GM23338 (cell line): ENCODE results near the gene CAMP. TPM values are rescaled to one million over a fixed set of nuclear protein-coding genes. Genes with fewer than 3 reads are reported as not detected.
A peak's percentile ranks its signal among the peaks of the same experiment; 100 is the strongest.

Experiments
- ATAC-seq: fragments of 200-7000 bp; cut with Tn5 transposase; 3 replicates; pipeline ENCODE4 v1.9.1; 2020
- DNase-seq: peaks from one replicate; pipeline ENCODE4 v3.0.0-alpha.2; 2015; ENCODE audit warnings: low spot score
- H2AFZ ChIP-seq: fragments of 200-600 bp; sonication (generic); 2 replicates; pipeline ENCODE4 v1.8.0; 2016; ENCODE audit warnings: antibody characterized with exemption, mild to moderate bottlenecking, moderate library complexity
- H3F3A ChIP-seq: fragments of 200-600 bp; sonication (generic); replicated peaks from 2 replicates; pipeline ENCODE4 v1.8.0; 2017; ENCODE audit warnings: antibody characterized with exemption, mixed run types, low read depth
- H3K27ac ChIP-seq: fragments of 200-600 bp; sonication (generic); 2 replicates; pipeline ENCODE4 v1.6.1; 2016; ENCODE audit warnings: low read depth
- H3K27me3 ChIP-seq: fragments of 200-600 bp; sonication (generic); 2 replicates; pipeline ENCODE4 v1.8.0; 2016; ENCODE audit warnings: mild to moderate bottlenecking, mixed run types, moderate library complexity; ENCODE audit not compliant: insufficient read depth
- H3K36me3 ChIP-seq: fragments of 200-600 bp; sonication (generic); 2 replicates; pipeline ENCODE4 v1.8.0; 2016; ENCODE audit warnings: mild to moderate bottlenecking; ENCODE audit not compliant: insufficient read depth
- H3K4me1 ChIP-seq: fragments of 200-600 bp; sonication (generic); 2 replicates; pipeline ENCODE4 v1.8.0; 2016; ENCODE audit warnings: mild to moderate bottlenecking, moderate library complexity; ENCODE audit not compliant: insufficient read depth
- H3K4me2 ChIP-seq: fragments of 200-600 bp; sonication (generic); 2 replicates; pipeline ENCODE4 v1.7.1; 2017; ENCODE audit warnings: mixed run types
- H3K4me3 ChIP-seq: fragments of 200-600 bp; sonication (generic); 2 replicates; pipeline ENCODE4 v1.6.1; 2016; ENCODE audit warnings: mixed run types
- H3K79me2 ChIP-seq: fragments of 200-600 bp; sonication (generic); replicated peaks from 2 replicates; pipeline ENCODE4 v1.8.0; 2017; ENCODE audit warnings: mild to moderate bottlenecking; ENCODE audit not compliant: insufficient read depth
- H3K9me2 ChIP-seq: fragments of 200-600 bp; sonication (generic); 2 replicates; pipeline ENCODE4 v1.8.0; 2017; ENCODE audit not compliant: insufficient read depth
- H4K20me1 ChIP-seq: fragments of 200-600 bp; sonication (generic); replicated peaks from 2 replicates; pipeline ENCODE4 v1.8.0; 2017; ENCODE audit warnings: mild to moderate bottlenecking; ENCODE audit not compliant: insufficient read depth
- H3K27ac Mint-ChIP-seq: 2 replicates; pipeline ENCODE4 v1.8.0; 2020; ENCODE audit warnings: inconsistent platforms, mild to moderate bottlenecking, moderate library complexity, mixed read lengths
- H3K27me3 Mint-ChIP-seq: 3 replicates; pipeline ENCODE4 v1.8.0; 2022; ENCODE audit warnings: low read depth, mild to moderate bottlenecking, moderate library complexity, mixed read lengths, inconsistent platforms; ENCODE audit not compliant: insufficient read depth, poor library complexity
- H3K36me3 Mint-ChIP-seq: 3 replicates; pipeline ENCODE4 v1.8.0; 2021; ENCODE audit warnings: low read depth, mild to moderate bottlenecking, inconsistent platforms, moderate library complexity, mixed read lengths
- H3K4me1 Mint-ChIP-seq: 3 replicates; pipeline ENCODE4 v1.8.0; 2020; ENCODE audit warnings: mild to moderate bottlenecking, inconsistent platforms, mixed read lengths
- H3K4me3 Mint-ChIP-seq: 3 replicates; pipeline ENCODE4 v1.8.0; 2021; ENCODE audit warnings: moderate library complexity, mild to moderate bottlenecking, inconsistent platforms, mixed read lengths
- H3K9me3 Mint-ChIP-seq: 3 replicates; pipeline ENCODE4 v1.8.0; 2020; ENCODE audit warnings: moderate library complexity, mild to moderate bottlenecking, inconsistent platforms, mixed read lengths
- POLR2AphosphoS5 ChIP-seq: IDR thresholded peaks from 2 replicates; pipeline ENCODE4 v1.6.1; 2016; ENCODE audit warnings: antibody characterized with exemption, low read depth
- ZNF114 ChIP-seq: fragments of 250-450 bp; sonication (Bioruptor Pico); IDR thresholded peaks from 2 replicates; pipeline ENCODE4 v1.5.0; 2020; ENCODE audit warnings: mild to moderate bottlenecking, moderate library complexity
- microRNA counts: library from miRNA; unstranded; fragments of <30 nt; microRNA quantifications from one replicate; lab custom pipeline; 2017
- microRNA-seq: library from miRNA; unstranded; fragments of <30 nt; microRNA quantifications from one replicate; pipeline ENCODE4, GENCODE V29; 2017
- polyA plus RNA-seq: library from polyadenylated mRNA; unstranded; fragments of >200 nt; fragmentation: Nextera tagmentation; extraction: Ambion mirVana; gene quantifications from 2 replicates; pipeline ENCODE4 v1.2.1, GENCODE V29; 2016
- small RNA-seq: library from RNA; depleted of rRNA; stranded (forward); fragments of <200 nt; gene quantifications from one replicate; pipeline ENCODE3, GENCODE V24; 2014; ENCODE audit warnings: low replicate concordance
- total RNA-seq: library from RNA; depleted of rRNA; stranded (reverse); fragments of >200 nt; shearing (Covaris generic); gene quantifications from 2 replicates; pipeline ENCODE4 v1.2.3, GENCODE V29; 2014; rRNA removed

CAMP gene
- total and polyA plus RNA-seq, 2 experiments from 2014 or later: not detected

DNA sequence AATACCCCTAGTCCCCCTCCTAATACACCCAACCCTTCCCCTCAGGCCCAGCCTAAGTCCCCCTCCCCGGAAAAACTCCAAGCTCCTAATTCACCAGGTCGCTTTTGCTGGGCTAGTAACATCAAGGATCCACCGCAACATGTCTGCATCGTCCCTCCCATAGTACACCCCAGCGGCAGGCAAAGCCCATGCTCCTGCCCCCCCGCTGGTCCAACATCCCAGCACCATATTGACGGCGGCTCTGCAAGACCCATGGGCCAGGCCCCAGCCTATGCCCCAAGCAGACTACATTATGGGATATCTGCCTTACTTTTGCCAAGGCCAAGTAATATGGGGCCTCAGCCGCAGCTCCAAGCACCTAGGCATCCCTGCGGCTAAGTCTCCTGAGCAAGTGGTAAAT lies 51.2 kb downstream of the CAMP start:
- H3K9me3 Mint-ChIP-seq: peaks cover 40% of the 10 kb centered on the region
- H4K20me1 ChIP-seq: peaks cover 12% of the 10 kb centered on the region
- H3K4me3 ChIP-seq: no peak overlapping the region
- DNase-seq (peak; percentile 25), ATAC-seq (no peak)
- H3K9me2 ChIP-seq: peaks cover 4% of the 10 kb centered on the region; the same call in 1 of the 2 replicates
- H3K27me3 ChIP-seq: no peaks in the 10 kb centered on the region
- H3K4me2 ChIP-seq: no peak overlapping the region
- H3F3A ChIP-seq: peaks cover 33% of the 10 kb centered on the region
- no peaks in the 10 kb centered on the region for H3K79me2 ChIP-seq
- no peak overlapping the region for H3K4me3 Mint-ChIP-seq
- H3K27ac ChIP-seq: no peak overlapping the region
- peaks cover 20% of the 10 kb centered on the region for H3K36me3 ChIP-seq
- peaks cover 45% of the 10 kb centered on the region for H3K4me1 ChIP-seq
- peaks cover 73% of the 10 kb centered on the region for H3K36me3 Mint-ChIP-seq
- TF ChIP-seq POLR2AphosphoS5 (0 out of 2 replicates have a peak, but pooled peaks have one; percentile 45), ZNF114 (CRISPR knock-in tag) (no peak)
- H3K4me1 Mint-ChIP-seq: peaks cover 41% of the 10 kb centered on the region
- H3K27ac Mint-ChIP-seq: no peak overlapping the region
- H3K27me3 Mint-ChIP-seq: peaks cover 25% of the 10 kb centered on the region
- H2AFZ ChIP-seq: no peak overlapping the region

MicroRNAs encoded within 50 kb of the gene (microRNA counts, 767-probe panel; counts per million panel counts)
- microRNA hsa-miR-4443 (lab: Ali Mortazavi, UCI): 9,112 counts per million, percentile 63 among the panel's probes with 10 or more counts

Small RNA genes within 50 kb of the gene (microRNA-seq; reads per million reads assigned to microRNA genes)
- 0.66 reads per million for gene MIR4443

Small RNA genes within 50 kb of the gene (small RNA-seq; reads per million reads assigned to genes)
- gene MIR4443: not detected
- not detected for gene NDUFB1P1
- gene RNU7-128P: not detected

Other genes with a start within 250 kb of the CAMP start
- 103 and 108 TPM in 2 replicates for gene MAP4, start 207.1 kb upstream of the CAMP start, total RNA-seq
- gene MAP4, start 207.1 kb upstream of the CAMP start, polyA plus RNA-seq: 102 and 113 TPM in 2 replicates
- 126 and 131 TPM in 2 replicates for gene CDC25A, start 35.1 kb upstream of the CAMP start, total RNA-seq
- gene CDC25A, start 35.1 kb upstream of the CAMP start, polyA plus RNA-seq: 15.2 and 17.7 TPM in 2 replicates
- 106 and 115 TPM in 2 replicates for gene ZNF589, start 17.6 kb downstream of the CAMP start, total RNA-seq
- 32.1 and 36.3 TPM in 2 replicates for gene ZNF589, start 17.6 kb downstream of the CAMP start, polyA plus RNA-seq
- gene NME6, start 77.9 kb downstream of the CAMP start, total RNA-seq: 12.4 and 16.4 TPM in 2 replicates
- 11.2 and 11.7 TPM in 2 replicates for gene NME6, start 77.9 kb downstream of the CAMP start, polyA plus RNA-seq
- not detected in 2 replicates for gene SPINK8, start 110.2 kb downstream of the CAMP start, total RNA-seq
- not detected in 2 replicates for gene SPINK8, start 110.2 kb downstream of the CAMP start, polyA plus RNA-seq
- not detected in 2 replicates for gene FBXW12, start 148.7 kb downstream of the CAMP start, total RNA-seq
- gene FBXW12, start 148.7 kb downstream of the CAMP start, polyA plus RNA-seq: 0.21 and 0.73 TPM in 2 replicates
- 144 and 164 TPM in 2 replicates for gene PLXNB1, start 206.6 kb downstream of the CAMP start, total RNA-seq
- 49.0 and 49.3 TPM in 2 replicates for gene PLXNB1, start 206.6 kb downstream of the CAMP start, polyA plus RNA-seq
- 24.1 and 28.9 TPM in 2 replicates for gene CCDC51, start 216.6 kb downstream of the CAMP start, total RNA-seq
- 20.8 and 22.2 TPM in 2 replicates for gene CCDC51, start 216.6 kb downstream of the CAMP start, polyA plus RNA-seq
- gene TMA7, start 216.8 kb downstream of the CAMP start, total RNA-seq: 362 and 419 TPM in 2 replicates
- gene TMA7, start 216.8 kb downstream of the CAMP start, polyA plus RNA-seq: 2,089 and 2,333 TPM in 2 replicates
- 17.3 and 17.6 TPM in 2 replicates for gene ATRIP, start 223.2 kb downstream of the CAMP start, total RNA-seq
- 5.8 and 6.1 TPM in 2 replicates for gene ATRIP, start 223.2 kb downstream of the CAMP start, polyA plus RNA-seq